Measurements from ENCODE around the gene TIMM29. TPM values are rescaled to one million over a fixed set of nuclear protein-coding genes. Genes with fewer than 3 reads are reported as not detected.

The TIMM29 gene
- total RNA-seq, 1 donor from 2014 or later, result 18.3 TPM

GRCh38 chr19:10966809-10967208 is 38.2 kb downstream of the TIMM29 start:
- H3K9me3 Mint-ChIP-seq (ENCODE audit: unreplicated experiment), result no peaks in the 10 kb centered on the region
- peaks cover 25% of the 10 kb centered on the region for H3K4me1 Mint-ChIP-seq (ENCODE audit: unreplicated experiment)
- TF ChIP-seq CTCF (IDR thresholded peaks at IDR 0.05; ENCODE audit: unreplicated experiment), result no peak
- peak overlapping the region; percentile 28 for H3K4me3 Mint-ChIP-seq (ENCODE audit: unreplicated experiment)
- peaks cover 19% of the 10 kb centered on the region for H3K36me3 Mint-ChIP-seq (ENCODE audit: low read depth, unreplicated experiment)
- H3K27ac Mint-ChIP-seq (ENCODE audit: unreplicated experiment), result no peak overlapping the region
- DNase-seq (ENCODE audit: low spot score), result no peak
- H3K27me3 Mint-ChIP-seq (ENCODE audit: unreplicated experiment), result peaks cover 13% of the 10 kb centered on the region

DNA sequence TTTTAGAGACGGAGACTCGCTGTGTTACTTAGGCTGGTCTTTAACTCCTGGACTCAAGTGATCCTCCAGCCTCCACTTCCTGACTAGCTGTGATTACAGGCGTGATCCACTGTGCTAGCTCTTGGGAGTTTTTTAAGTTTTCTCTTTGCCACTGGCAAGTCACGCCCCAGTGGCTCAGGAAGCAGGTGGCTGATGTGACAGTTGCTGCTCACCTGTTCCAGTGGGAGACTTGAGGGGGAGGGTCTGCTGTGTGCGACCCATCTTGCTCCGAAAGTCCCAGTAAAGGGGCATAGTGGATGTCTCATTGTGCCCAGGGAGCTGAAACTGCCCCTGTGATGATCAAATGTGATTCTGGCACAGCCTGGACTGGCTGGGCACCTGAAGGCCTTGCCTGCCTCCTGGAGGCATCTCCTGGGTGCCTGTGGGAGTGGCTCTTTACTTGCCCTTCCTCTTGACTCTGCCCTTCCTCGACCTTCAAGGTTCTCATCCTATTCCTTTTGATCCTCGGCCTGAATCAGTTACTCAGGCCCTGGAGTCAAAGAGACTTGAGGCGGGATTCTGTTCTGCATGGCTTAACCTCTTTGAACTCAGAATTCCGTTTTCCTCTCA is 40.0 kb downstream of the TIMM29 start:
- no peak for DNase-seq (ENCODE audit: low spot score)
- Mint-ChIP-seq H3K27ac (ENCODE audit: unreplicated experiment) (no peak overlapping the region), H3K36me3 (ENCODE audit: low read depth, unreplicated experiment) (peaks cover 15% of the 10 kb centered on the region)

GRCh38 chr19:10971107-10971726 is 42.6 kb downstream of the TIMM29 start:
- H3K4me3 Mint-ChIP-seq (ENCODE audit: unreplicated experiment), result no peak overlapping the region
- no peak for TF ChIP-seq CTCF (IDR thresholded peaks at IDR 0.05; ENCODE audit: unreplicated experiment)
- peaks cover 8% of the 10 kb centered on the region for H3K36me3 Mint-ChIP-seq (ENCODE audit: low read depth, unreplicated experiment)
- no peaks in the 10 kb centered on the region for H3K9me3 Mint-ChIP-seq (ENCODE audit: unreplicated experiment)
- no peak for DNase-seq (ENCODE audit: low spot score)
- peak overlapping the region; percentile 43 for H3K27ac Mint-ChIP-seq (ENCODE audit: unreplicated experiment)
- H3K27me3 Mint-ChIP-seq (ENCODE audit: unreplicated experiment), result peaks cover 3% of the 10 kb centered on the region
- peaks cover 14% of the 10 kb centered on the region for H3K4me1 Mint-ChIP-seq (ENCODE audit: unreplicated experiment)

More for the DNA sequence above, 40.0 kb downstream of the TIMM29 start:
- Mint-ChIP-seq H3K4me3 (ENCODE audit: unreplicated experiment) (no peak overlapping the region), H3K27me3 (ENCODE audit: unreplicated experiment) (peaks cover 7% of the 10 kb centered on the region), H3K4me1 (ENCODE audit: unreplicated experiment) (peaks cover 15% of the 10 kb centered on the region), H3K9me3 (ENCODE audit: unreplicated experiment) (no peaks in the 10 kb centered on the region)
- no peak for TF ChIP-seq CTCF (IDR thresholded peaks at IDR 0.05; ENCODE audit: unreplicated experiment)

DNA sequence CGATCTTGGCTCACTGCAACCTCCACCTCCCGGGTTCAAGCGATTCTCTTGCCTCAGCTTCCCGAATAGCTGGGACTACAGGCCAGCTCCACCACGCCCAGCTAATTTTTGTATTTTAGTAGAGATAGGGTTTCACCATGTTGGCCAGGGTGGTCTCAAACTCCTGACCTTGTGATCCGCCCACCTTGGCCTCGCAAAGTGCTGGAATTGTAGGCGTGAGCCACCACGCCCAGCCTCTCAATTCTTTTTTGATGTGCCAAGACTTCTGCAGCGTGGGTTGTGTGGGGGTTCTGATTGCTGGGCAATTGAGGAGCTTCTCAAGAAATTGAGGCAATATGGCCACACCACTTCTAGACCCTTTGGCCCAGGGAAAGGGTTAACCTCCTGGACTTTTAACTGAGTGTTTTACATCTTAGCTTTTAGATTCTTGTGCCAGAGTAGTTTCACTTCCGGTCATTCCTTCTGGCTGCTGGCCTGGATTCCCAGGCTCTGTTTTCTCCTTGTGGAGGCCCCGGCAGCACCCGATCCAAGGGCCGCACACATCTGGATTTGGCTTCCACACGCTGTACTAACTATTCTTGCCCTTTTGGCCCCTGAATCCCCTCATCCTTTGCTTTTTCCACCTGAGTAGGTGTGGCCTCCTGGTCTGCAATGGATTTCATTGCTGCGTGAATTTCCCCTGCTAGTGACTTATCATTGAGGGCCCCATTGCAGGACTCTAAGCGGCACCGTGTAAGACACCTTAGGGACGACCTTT is 46.9 kb downstream of the TIMM29 start:
- Mint-ChIP-seq H3K27ac (ENCODE audit: unreplicated experiment) (peak overlapping the region; percentile 84), H3K9me3 (ENCODE audit: unreplicated experiment) (no peaks in the 10 kb centered on the region), H3K4me1 (ENCODE audit: unreplicated experiment) (peaks cover 2% of the 10 kb centered on the region), H3K27me3 (ENCODE audit: unreplicated experiment) (no peaks in the 10 kb centered on the region), H3K36me3 (ENCODE audit: low read depth, unreplicated experiment) (peaks cover 6% of the 10 kb centered on the region), H3K4me3 (ENCODE audit: unreplicated experiment) (no peak overlapping the region)
- DNase-seq (ENCODE audit: low spot score), result no peak
- TF ChIP-seq CTCF (IDR thresholded peaks at IDR 0.05; ENCODE audit: unreplicated experiment), result no peak
